Progenitor cell of endocrine pancreas (in vitro differentiated cells): ENCODE measurements around the gene TAF3. TPM values are rescaled to one million over a fixed set of nuclear protein-coding genes. Genes with fewer than 3 reads are reported as not detected.

Source experiments
- DNase-seq: peaks from one replicate; pipeline ENCODE4 v3.0.0; 2021; ENCODE audit warnings: low spot score; ENCODE audit not compliant: unreplicated experiment
- H3K27ac Mint-ChIP-seq: 2 replicates; pipeline ENCODE4 v1.8.0; 2021; ENCODE audit warnings: mild to moderate bottlenecking, moderate library complexity, mixed read lengths
- H3K27me3 Mint-ChIP-seq: 2 replicates; pipeline ENCODE4 v1.8.0; 2021; ENCODE audit warnings: mixed read lengths
- H3K36me3 Mint-ChIP-seq: 2 replicates; pipeline ENCODE4 v1.8.0; 2022; ENCODE audit warnings: mixed read lengths; ENCODE audit not compliant: insufficient read depth
- H3K4me1 Mint-ChIP-seq: 2 replicates; pipeline ENCODE4 v1.8.0; 2021; ENCODE audit warnings: low read depth, mixed read lengths
- H3K4me3 Mint-ChIP-seq: 2 replicates; pipeline ENCODE4 v1.8.0; 2021; ENCODE audit warnings: low read depth, mild to moderate bottlenecking, moderate library complexity, mixed read lengths
- H3K9me3 Mint-ChIP-seq: 2 replicates; pipeline ENCODE4 v1.8.0; 2021; ENCODE audit warnings: low read depth, mixed read lengths
- CTCF ChIP-seq: fragments of 200-600 bp; sonication (generic); IDR thresholded peaks from one replicate; pipeline ENCODE4 v1.5.0; 2021; ENCODE audit warnings: antibody characterized with exemption, mild to moderate bottlenecking; ENCODE audit not compliant: unreplicated experiment
- total RNA-seq: library from RNA; stranded (reverse); gene quantifications from 2 replicates; pipeline ENCODE4 v1.2.1, GENCODE V29; 2021

Gene TAF3
- total RNA-seq, 1 donor from 2014 or later = 9.4 TPM

GRCh38 chr10:8060010-8060703, 241.9 kb downstream of the TAF3 start:
- Mint-ChIP-seq H3K4me3 (no peak overlapping the region), H3K27ac (no peak overlapping the region), H3K27me3 (peaks cover 91% of the 10 kb centered on the region), H3K4me1 (peaks cover 20% of the 10 kb centered on the region), H3K36me3 (no peaks in the 10 kb centered on the region), H3K9me3 (no peaks in the 10 kb centered on the region)
- TF ChIP-seq CTCF = no peak
- no peak for DNase-seq

- no peaks in the 10 kb centered on the region for H3K9me3 Mint-ChIP-seq
- no peak for DNase-seq
- H3K27ac Mint-ChIP-seq = peak overlapping the region; percentile 30
- H3K27me3 Mint-ChIP-seq = peaks cover 90% of the 10 kb centered on the region
- TF ChIP-seq CTCF = no peak
- no peak overlapping the region for H3K4me3 Mint-ChIP-seq
- peaks cover 19% of the 10 kb centered on the region for H3K4me1 Mint-ChIP-seq
- no peaks in the 10 kb centered on the region for H3K36me3 Mint-ChIP-seq
Observed at GRCh38 chr10:8060704-8061121, 242.4 kb downstream of the TAF3 start.

- no peak overlapping the region for H3K27ac Mint-ChIP-seq
- TF ChIP-seq CTCF = no peak
- no peaks in the 10 kb centered on the region for H3K9me3 Mint-ChIP-seq
- H3K27me3 Mint-ChIP-seq = peaks cover 94% of the 10 kb centered on the region
- H3K4me1 Mint-ChIP-seq = peaks cover 19% of the 10 kb centered on the region
- DNase-seq = no peak
- H3K4me3 Mint-ChIP-seq = no peak overlapping the region
- H3K36me3 Mint-ChIP-seq = no peaks in the 10 kb centered on the region
Observed at GRCh38 chr10:8061274-8062211, 243.2 kb downstream of the TAF3 start.

DNA sequence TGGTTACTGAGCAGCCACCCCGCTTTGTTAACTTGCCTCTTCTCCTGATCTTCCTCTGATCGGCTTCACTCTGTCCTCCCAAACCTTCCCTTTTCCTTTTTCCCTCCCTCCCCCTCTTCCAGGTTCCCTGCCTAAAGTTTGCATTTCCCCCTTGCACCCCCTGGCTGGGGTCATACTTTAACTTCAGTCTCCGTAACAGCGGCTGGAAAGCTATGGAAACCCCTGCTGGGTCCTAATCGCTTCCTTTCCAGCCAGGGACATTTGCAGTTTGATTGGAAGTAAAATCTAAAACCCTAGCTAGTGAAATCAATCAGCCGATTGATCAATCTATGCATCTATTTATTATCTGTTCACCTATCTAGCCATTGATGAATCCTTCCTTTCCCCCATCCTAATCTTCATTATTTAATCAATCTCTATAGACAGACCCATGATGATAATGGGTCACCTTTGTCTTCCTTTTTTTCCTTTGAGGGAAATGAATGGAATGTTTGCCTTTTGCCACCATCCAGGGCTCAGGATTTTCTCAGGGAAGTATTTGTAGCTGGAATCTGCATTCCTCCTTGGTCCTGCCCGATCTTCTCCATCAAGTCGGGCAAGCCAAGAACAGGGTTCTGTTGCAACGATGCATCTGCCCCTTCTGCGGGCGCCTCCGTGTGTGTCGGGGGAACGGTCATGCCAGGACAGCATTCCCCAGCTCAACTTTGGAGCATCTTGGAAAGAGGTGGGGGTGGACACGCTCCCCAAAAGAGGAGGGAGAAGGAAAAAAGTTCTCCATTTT, 245.0 kb downstream of the TAF3 start:
- H3K4me1 Mint-ChIP-seq = peaks cover 17% of the 10 kb centered on the region
- H3K27ac Mint-ChIP-seq = no peak overlapping the region
- no peak for TF ChIP-seq CTCF
- H3K27me3 Mint-ChIP-seq = peaks cover 85% of the 10 kb centered on the region
- H3K4me3 Mint-ChIP-seq = no peak overlapping the region
- H3K9me3 Mint-ChIP-seq = no peaks in the 10 kb centered on the region
- DNase-seq = no peak
- H3K36me3 Mint-ChIP-seq = no peaks in the 10 kb centered on the region

DNA sequence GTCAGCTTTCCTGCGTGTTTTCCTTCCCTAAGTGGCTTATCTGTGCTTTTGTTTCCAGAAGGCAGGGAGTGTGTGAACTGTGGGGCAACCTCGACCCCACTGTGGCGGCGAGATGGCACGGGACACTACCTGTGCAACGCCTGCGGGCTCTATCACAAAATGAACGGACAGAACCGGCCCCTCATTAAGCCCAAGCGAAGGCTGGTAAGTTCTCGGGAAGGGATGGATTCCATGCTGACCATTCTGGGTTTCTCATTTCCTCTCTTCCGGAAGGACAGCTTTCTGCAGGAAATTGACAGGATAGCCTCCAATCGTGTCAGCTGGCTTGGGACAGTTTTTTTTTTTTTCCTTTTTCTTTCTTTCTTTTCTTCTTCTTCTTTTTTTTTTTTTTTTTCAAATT, 245.6 kb downstream of the TAF3 start:
- H3K27ac Mint-ChIP-seq = no peak overlapping the region
- TF ChIP-seq CTCF = no peak
- peaks cover 83% of the 10 kb centered on the region for H3K27me3 Mint-ChIP-seq
- peaks cover 17% of the 10 kb centered on the region for H3K4me1 Mint-ChIP-seq
- H3K4me3 Mint-ChIP-seq = no peak overlapping the region
- DNase-seq = no peak
- no peaks in the 10 kb centered on the region for H3K36me3 Mint-ChIP-seq
- no peaks in the 10 kb centered on the region for H3K9me3 Mint-ChIP-seq
